ENCODE measurements around the gene EIF3CL.
"Not testable (repeated sequence)": the region's sequence is repeated elsewhere in the genome, so short reads cannot be mapped to it uniquely, and the experiment has no call there.

DNA sequence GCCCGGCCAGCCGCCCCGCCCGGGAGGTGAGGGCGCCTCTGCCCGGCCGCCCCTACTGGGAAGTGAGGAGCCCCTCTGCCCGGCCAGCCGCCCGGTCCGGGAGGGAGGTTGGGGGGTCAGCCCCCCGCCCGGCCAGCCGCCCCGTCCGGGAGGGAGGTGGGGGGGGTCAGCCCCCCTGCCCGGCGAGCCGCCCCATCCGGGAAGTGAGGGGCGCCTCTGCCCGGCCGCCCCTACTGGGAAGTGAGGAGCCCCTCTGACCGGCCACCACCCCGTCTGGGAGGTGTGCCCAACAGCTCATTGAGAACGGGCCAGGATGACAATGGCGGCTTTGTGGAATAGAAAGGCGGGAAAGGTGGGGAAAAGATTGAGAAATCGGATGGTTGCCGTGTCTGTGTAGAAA lies 13.4 kb upstream of the EIF3CL start:
- not testable (repeated sequence) for TF ChIP-seq POLR2A (IDR thresholded peaks at IDR 0.05; ENCODE audit: low read length); GATA1 (IDR thresholded peaks at IDR 0.05; ENCODE audit: low read depth, low read length)

Data from erythroblast (primary cell).